Esophagus squamous epithelium (tissue), 5 donors: ENCODE results near the gene ICAM4. TPM values are rescaled to one million over a fixed set of nuclear protein-coding genes. Genes with fewer than 3 reads are reported as not detected.

Experiments used
- DNase-seq: peaks from one replicate; lab custom pipeline; 2025; lab: John Stamatoyannopoulos, UW
- H3K27ac ChIP-seq, 4 donors: fragments of 200-600 bp; sonication (generic); one replicate each; pipeline ENCODE4 v1.5.1; 2016 to 2019; ENCODE audit warnings: mild to moderate bottlenecking in 1 of 4
- H3K27me3 ChIP-seq, 4 donors: fragments of 200-600 bp; sonication (generic); 1 replicate in 3 of 4; 2 replicates in 1 of 4; pipeline versions ENCODE4 v1.5.1 to v1.6.0; 2017 to 2021; ENCODE audit warnings: antibody characterized with exemption in 1 of 4
- H3K36me3 ChIP-seq, 3 donors: fragments of 200-600 bp; sonication (generic); one replicate each; pipeline ENCODE4 v1.5.1; 2016 to 2019
- H3K4me1 ChIP-seq, 3 donors: fragments of 200-600 bp; sonication (generic); one replicate each; pipeline ENCODE4 v1.5.1; 2017 to 2019
- H3K4me3 ChIP-seq, 4 donors: fragments of 200-600 bp; sonication (generic); 1 replicate in 3 of 4; 2 replicates in 1 of 4; pipeline ENCODE4 v1.5.1; 2016 to 2019; ENCODE audit warnings: mild to moderate bottlenecking in 2 of 4, moderate library complexity in 1 of 4
- H3K9me3 ChIP-seq, 3 donors: fragments of 200-600 bp; sonication (generic); one replicate each; pipeline ENCODE4 v1.5.1; 2016 to 2019
- POLR2A ChIP-seq, 4 donors: fragments of 450-650 bp; IDR thresholded peaks; one replicate each; pipeline ENCODE4 v1.6.1; 2017; ENCODE audit warnings: antibody characterized with exemption in 4 of 4, mild to moderate bottlenecking in 4 of 4, moderate library complexity in 3 of 4
- WGBS, 2 donors: methylation state at CpG; one replicate each; pipeline ENCODE4 v1.1.5; 2018; 5-methylcytosine and 5-hydroxymethylcytosine counted together
- intact Hi-C: fragments of 100-400 bp; cut with DNase I; formaldehyde crosslinking; loops from one replicate; pipeline ENCODE4 v1.15.0; 2022
- total RNA-seq, 4 donors: library from RNA; depleted of rRNA; stranded (reverse); fragments of >200 nt; gene quantifications; one replicate each; pipeline ENCODE4 v1.1.0, GENCODE V29; 2016
- TF ChIP-seq, protein P1 (sequence below), 6 experiments: fragments of 450-650 bp in 4 of 6; fragments of 200-600 bp in 2 of 6; sonication (generic) in 2 of 6; IDR thresholded peaks; one replicate each; pipeline ENCODE4 v1.5.1; 2016 to 2019; ENCODE audit warnings: antibody characterized with exemption in 6 of 6, mild to moderate bottlenecking in 4 of 6, moderate library complexity in 4 of 6
- donor health status: DM: yes; HTN: yes; CAD: no.

The ICAM4 gene
- total RNA-seq, 4 donors from 2014 or later: 0.29 to 0.76 TPM; not detected in 2

DNA sequence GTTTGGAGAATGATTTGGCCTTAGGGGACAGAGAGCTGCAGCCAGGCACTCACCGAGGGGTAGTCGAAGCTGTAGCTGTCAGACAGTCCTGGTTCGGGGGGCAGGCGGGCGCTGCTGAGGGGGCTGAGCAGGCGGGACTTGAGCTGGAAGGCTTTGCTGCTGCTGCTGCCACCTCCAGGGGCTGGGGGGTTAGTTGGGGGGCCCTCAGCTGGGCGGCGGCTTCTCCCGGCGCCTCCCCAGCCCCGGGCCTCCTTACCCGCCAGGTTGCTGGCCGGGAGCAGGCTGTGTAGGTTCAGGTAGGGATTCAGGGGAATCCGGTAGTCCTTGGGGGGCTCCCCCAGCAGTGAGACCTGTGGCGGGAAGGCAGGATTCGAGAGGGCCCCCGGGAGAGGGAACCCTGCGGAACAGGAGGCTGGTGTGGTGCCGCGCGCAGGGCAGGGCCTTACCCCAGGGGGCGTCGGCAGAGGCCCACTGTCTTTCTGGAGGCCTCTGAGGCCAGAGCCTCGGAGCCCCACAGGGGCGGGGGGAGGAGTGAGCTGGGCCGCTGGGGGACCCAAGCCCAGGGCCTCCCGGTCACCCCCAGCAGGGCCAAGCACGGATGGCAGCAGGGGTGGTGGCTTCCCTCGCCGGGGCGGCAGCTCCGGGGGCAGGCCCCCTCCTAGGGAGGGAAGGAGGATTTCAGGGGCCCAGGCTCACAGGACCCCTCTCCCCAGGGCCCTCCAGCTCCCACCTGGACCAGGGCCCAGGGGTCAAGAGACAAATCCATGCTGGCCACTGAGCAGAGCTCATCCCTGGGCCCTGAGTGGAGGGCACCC lies 34.1 kb downstream of the ICAM4 start:
- Histone ChIP-seq H3K9me3 (no peaks in the 10 kb centered on the region), H3K4me1 (peaks cover 5 to 7% (median 6%) of the 10 kb centered on the region in 3 donors), H3K36me3 (peaks cover 35 to 95% (median 55%) of the 10 kb centered on the region in 3 donors), H3K27me3 (no peaks in the 10 kb centered on the region), H3K27ac (no peak overlapping the region), H3K4me3 (no peak overlapping the region)
- DNase-seq: no peak
- WGBS, 2 donors: 94 to 95% methylated on average over 7 to 14 of the region's 32 CpGs
- intact Hi-C loops: no loop called here
- TF ChIP-seq, protein P1, sequence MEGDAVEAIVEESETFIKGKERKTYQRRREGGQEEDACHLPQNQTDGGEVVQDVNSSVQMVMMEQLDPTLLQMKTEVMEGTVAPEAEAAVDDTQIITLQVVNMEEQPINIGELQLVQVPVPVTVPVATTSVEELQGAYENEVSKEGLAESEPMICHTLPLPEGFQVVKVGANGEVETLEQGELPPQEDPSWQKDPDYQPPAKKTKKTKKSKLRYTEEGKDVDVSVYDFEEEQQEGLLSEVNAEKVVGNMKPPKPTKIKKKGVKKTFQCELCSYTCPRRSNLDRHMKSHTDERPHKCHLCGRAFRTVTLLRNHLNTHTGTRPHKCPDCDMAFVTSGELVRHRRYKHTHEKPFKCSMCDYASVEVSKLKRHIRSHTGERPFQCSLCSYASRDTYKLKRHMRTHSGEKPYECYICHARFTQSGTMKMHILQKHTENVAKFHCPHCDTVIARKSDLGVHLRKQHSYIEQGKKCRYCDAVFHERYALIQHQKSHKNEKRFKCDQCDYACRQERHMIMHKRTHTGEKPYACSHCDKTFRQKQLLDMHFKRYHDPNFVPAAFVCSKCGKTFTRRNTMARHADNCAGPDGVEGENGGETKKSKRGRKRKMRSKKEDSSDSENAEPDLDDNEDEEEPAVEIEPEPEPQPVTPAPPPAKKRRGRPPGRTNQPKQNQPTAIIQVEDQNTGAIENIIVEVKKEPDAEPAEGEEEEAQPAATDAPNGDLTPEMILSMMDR (IDR thresholded peaks at IDR 0.05): no peak
- no peak for TF ChIP-seq POLR2A (IDR thresholded peaks at IDR 0.05)

DNA sequence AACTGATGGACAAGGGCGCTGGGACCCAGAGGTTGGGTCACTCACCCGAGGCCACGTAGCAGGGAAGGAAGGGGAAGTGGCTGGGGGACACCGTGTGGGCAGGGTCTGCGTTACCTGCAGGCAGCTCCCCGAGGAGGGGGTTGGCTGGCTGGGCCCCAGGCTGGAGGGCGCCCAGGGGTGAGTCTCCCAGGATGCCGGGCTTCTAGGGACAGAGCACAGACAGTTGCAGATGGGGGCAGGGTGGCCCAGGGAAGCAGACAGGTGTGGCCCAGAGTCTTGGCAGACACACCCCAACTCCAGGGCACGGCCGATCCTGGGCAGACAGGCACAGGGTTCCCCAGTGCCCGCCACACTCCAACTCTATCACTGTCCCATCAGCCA lies 34.7 kb downstream of the ICAM4 start:
- DNase-seq: no peak

DNA sequence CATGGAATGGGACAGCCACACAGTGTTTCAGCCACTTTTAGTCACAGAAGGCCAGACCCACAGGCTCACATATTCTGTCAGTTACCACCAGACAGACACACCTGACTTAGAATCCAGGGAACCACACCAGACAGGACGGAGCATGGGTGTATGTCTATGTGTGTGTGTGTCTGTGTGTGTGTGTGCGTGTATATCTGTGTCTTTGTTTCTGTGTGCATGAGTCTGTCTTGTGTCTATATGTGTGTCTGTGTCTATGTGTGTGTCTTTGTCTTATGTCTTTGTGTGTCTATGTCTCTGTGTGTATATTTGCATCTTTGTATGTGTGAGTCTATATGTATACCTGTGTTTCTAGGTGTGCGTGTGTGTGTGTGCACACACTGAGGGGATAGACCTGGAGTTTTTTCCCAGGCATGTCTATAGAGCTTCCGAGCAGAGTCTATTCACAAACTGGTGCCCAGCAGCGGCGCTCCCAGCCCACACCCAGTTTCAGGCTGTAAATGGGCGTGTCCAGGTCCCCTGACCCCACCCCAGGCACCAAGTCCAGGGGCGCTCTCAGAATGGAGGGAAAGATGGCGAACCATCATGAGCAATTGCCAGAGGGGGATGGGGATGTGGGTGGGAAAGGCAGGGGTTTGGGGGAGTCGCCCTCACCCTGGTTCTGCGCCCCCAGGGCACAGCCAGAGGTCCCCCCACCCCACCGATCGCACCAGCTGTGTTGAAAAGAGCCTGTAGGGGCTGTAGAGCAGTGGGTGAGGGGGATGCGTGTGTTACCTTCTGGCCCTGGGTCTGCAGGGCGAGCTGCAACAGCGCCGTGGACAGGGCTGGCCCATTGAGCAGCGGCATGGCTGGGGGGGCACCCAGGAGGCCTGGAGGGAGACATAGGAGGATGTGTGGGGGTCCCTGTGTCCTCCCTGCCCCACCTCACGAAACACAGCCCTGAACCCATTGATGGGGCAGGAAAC lies 35.4 kb downstream of the ICAM4 start:
- H3K4me3 ChIP-seq: no peak overlapping the region
- H3K27ac ChIP-seq: no peak overlapping the region
- WGBS, 2 donors: 96 to 98% methylated on average over 3 to 5 of the region's 19 CpGs
- DNase-seq: no peak
- H3K4me1 ChIP-seq: no peaks in the 10 kb centered on the region
- peaks cover 35 to 100% (median 64%) of the 10 kb centered on the region in 3 donors for H3K36me3 ChIP-seq
- no peaks in the 10 kb centered on the region for H3K27me3 ChIP-seq
- intact Hi-C loops: no loop called here
- no peaks in the 10 kb centered on the region for H3K9me3 ChIP-seq
- TF ChIP-seq, protein P1 (IDR thresholded peaks at IDR 0.05): no peak
- TF ChIP-seq POLR2A (IDR thresholded peaks at IDR 0.05): no peak

More for the DNA sequence above, 34.7 kb downstream of the ICAM4 start:
- no peaks in the 10 kb centered on the region for H3K9me3 ChIP-seq
- H3K27ac ChIP-seq: no peak overlapping the region
- H3K27me3 ChIP-seq: no peaks in the 10 kb centered on the region
- TF ChIP-seq POLR2A (IDR thresholded peaks at IDR 0.05): no peak
- TF ChIP-seq, protein P1 (IDR thresholded peaks at IDR 0.05): no peak
- intact Hi-C loops: no loop called here
- 69 to 70% methylated on average over 2 to 3 of the region's 11 CpGs for WGBS, 2 donors
- peaks cover 35 to 100% (median 61%) of the 10 kb centered on the region in 3 donors for H3K36me3 ChIP-seq
- H3K4me3 ChIP-seq: no peak overlapping the region
- H3K4me1 ChIP-seq: peaks cover 0 to 1% (median 0%) of the 10 kb centered on the region in 3 donors

DNA sequence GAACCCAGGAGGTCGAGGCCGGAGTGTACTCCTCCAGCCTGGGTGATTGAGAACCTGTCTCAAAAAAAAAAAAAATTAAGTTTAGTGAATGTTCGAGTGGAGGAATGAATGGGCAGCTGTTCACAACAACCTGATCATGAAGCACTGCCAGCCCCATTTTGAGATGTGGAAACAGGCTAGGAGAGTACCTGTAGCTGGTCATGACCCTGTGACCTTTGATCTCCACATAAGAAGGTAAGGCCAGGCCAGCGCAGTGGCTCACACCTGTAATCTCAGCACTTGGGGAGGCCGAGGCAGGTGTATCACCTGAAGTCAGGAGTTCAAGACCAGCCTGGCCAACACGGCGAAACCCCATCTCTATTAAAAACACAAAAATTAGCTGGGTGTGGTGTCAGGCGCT lies 39.0 kb downstream of the ICAM4 start:
- Histone ChIP-seq H3K4me1 (no peaks in the 10 kb centered on the region), H3K27me3 (no peaks in the 10 kb centered on the region), H3K9me3 (no peaks in the 10 kb centered on the region), H3K27ac (no peak overlapping the region), H3K36me3 (peaks cover 44 to 100% (median 76%) of the 10 kb centered on the region in 3 donors), H3K4me3 (no peak overlapping the region)
- 89 to 97% methylated on average over 6 to 7 of the region's 8 CpGs for WGBS, 2 donors
- intact Hi-C loops: no loop called here
- DNase-seq: no peak
- TF ChIP-seq POLR2A (IDR thresholded peaks at IDR 0.05): no peak
- TF ChIP-seq, protein P1 (IDR thresholded peaks at IDR 0.05): no peak
